Activated gamma-delta T cell treated with anti-CD3 and anti-CD28 coated beads, Interleukin-2, amount 50 U/mL, for 16 hours (primary cell): Measurements from ENCODE around the gene MAP3K8.

Source experiments
- DNase-seq: peaks from one replicate; pipeline ENCODE4 v3.0.0-alpha.2; 2020; ENCODE audit warnings: low read depth

The MAP3K8 gene

DNA sequence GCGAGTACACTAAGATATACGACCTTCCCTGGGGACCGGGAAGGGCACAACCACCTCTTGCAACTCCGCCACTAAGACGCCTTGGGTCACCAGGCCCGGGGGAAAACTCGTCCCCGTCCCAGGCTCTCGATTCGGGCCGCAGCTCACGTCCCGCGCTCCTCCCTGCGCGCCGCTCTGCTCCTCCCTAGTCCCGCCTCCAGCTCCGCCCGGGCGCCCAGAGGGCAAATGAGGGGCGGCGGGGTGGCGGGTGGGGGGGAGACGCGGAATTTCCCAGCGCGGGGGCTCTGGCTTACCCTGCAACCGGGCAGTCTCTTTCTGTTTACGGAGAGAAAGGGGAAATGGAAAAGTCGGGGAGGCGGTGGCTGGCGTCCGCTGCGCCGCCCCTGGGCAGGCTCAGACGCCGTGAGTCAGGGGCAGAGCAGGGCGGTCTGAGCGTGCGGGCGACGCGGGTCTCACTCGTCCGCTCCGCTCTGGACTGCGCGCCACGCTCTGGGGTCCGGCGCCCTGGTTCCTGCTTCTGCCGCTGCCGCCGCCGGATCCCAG, at the start of gene MAP3K8:
Gene MAP3K8, plus strand, starts transcription at position 455 of the 543 bp plus-strand sequence. CDS start 4,755 bp downstream, outside the sequence.
- DNase-seq = peak; percentile 83

DNA sequence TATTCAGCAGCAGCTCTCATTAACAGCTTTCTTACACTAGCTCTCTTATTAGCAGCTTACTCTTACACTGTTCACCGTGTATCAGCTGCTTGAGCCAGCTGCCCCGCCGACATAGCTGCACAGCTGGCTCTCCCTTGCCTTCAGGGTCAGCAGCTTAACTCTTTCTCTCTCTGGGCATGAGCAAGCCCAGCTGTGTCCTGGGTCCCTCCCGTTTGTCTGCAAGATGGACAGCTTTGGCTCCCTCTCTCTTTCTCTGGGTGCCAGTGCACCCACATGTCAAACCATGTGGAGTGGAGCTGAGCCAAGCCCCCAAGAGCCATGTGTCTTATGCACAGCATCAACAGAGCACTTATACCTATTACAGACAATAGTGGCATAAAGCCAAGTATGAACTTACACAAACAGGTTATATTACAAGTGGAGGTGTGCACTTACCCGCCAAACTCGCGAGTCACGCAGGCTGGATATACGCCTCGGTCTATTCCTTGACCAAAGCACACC, 49.2 kb upstream of the MAP3K8 start:
- no peak for DNase-seq

DNA sequence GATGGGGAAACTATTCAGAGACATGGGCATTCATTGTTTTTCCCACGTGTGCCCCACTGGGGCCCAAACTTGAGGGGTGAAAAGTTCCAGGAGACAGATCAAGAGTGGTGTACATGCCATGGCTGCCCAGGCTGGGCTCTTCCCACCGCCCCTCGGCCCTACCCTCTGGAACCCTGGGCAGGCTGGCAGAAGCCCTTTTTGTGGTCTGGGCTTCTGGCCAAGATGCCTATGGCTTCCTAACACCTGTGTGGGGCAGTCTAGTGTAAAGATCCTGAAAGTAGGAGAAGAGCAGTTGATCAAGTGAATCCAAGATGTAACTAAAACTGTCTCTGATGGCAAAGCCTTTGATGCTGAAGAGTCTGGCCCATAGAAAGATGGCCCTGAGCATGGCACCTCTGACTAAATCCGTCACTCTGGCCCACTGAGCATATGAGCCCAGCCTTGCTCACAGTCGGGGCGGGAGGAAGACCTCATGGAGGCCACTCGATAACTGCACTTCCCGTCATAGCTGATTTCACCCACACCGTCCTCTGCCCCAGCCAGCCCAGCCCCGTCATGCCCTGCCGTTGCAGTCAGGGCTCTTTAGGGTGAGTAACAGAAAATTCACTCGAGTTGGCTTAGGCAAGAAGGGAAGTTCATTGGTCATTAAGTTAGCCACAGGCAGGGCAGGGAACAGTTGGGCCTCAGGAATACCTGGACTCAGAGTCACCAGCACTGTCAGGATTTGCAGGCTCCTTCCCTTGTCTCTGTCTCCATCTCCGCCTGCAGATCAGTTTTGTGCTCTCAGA, 47.0 kb upstream of the MAP3K8 start:
- DNase-seq = no peak

DNA sequence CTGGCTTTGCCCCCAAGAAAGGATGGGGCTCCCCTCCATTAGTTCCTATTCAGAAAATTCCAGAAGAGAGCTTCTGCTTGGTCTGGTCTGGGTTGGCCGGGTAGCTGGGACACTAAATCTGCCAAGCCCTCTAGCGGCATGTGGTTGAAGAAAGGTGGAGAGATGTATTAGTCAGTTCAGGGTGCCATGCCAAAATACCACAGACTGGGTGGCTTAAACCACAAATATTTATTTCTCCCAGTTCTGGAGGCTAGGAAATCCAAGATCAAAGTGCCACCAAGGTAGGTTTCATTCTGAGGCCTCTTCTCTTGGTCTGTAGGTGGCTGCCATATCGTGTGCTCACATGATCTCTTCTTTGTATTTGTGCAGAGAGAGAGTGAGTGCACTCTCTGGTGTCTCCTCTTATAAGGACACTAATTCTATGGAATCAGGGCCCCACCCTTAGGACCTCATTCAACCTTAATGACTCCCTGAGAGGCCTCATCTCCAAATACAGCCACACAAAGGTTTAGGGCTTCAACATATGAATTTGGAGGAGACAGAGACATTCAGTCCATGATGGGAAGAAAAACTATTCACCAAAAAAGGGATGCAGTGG, 46.2 kb upstream of the MAP3K8 start:
- DNase-seq = no peak

DNA sequence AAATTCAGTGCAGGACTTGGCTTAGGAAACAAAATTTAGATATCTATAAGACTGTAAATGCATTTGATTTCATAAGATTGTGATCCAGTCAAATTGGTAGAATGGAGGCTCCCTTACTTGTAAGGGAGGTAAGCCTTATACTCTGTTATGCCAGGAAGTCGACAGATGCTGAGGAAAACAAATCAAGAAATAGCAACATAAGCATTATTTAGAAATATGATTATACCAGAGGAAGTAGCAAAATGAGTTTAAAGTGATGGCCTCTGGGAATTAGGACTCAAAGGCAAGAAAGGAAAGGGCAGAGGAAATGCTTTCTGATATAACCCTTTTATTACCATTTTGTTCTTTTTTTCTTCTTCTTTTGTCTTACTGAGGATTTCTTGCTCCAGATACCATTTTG, 44.4 kb upstream of the MAP3K8 start:
- DNase-seq = no peak

DNA sequence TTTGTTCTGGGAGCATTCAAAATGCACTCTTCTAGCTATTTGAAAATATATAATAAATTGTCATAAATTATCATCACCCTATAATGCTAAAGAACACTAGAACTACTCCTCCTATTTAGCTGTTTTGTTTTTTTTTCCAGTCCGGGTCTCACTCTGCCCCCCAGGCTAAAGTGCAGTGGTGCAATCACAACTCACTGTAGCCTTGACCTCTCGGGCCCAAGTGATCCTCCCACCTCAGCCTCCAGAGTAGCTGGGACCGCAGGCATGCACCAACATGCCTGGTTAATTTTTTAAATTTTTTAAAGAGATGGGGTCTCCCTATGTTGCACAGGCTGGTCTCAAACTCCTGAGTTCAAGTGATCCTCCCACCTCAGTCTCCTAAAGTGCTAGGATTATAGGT, 43.8 kb upstream of the MAP3K8 start:
- DNase-seq = no peak

DNA sequence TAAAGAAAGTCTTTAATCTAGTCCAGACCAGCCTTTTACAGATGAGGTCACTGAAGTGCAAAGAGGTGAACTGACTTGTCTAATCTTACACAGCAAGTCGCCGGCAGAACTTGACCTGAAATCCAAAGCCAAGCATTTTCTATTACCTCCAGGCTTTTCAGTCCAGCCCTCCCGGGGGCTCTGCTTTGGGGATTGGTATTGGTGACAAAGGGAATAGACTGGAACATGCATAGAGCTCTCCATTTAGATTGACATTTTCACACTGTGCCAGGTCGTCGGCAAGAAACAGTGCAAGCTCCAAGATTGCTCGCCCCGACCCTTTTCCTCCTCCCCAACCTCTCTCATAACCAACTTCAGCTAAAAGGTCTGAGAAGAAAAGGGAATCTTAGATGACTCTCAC, 42.7 kb upstream of the MAP3K8 start:
- no peak for DNase-seq

DNA sequence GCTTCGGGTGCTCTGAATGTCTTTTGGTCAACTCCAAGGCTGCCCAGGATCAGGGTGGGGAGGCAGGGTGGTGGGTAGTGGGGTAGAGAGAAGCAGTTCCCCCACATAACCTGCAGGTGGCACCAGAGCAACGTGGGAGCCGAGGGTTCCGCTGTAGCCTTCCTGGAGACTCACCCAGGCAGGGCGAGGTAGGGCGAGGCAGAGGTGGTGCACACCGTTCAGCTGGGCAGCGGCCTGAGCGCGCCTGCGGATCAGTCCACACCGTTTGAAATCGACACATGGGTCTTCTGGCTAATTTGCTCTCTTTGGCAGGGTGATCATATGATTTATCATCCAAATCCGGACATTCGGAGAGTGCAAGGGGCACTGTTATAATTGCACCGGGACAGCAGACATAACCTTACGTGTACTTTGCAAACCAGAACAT, 41.4 kb upstream of the MAP3K8 start:
- peak; percentile 64 for DNase-seq

DNA sequence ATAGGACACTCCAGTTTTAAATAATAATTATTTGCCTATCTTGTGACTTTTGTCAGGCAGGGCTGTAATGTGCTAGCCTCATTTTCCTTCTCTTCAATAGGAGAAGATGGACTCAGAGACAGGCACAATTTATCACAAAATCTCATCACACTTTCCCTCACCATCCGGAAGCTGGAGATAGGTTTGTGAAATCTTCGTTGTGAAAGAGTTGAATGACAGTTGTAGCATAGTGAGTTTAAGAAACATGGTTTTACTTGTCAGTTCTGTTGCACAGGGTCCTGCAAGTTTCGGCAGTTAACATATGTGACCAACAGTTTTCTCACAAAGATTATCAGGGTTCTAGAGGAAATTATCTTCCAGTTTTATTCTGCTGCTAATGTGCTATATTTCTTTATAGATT, 37.7 kb upstream of the MAP3K8 start:
- no peak for DNase-seq

DNA sequence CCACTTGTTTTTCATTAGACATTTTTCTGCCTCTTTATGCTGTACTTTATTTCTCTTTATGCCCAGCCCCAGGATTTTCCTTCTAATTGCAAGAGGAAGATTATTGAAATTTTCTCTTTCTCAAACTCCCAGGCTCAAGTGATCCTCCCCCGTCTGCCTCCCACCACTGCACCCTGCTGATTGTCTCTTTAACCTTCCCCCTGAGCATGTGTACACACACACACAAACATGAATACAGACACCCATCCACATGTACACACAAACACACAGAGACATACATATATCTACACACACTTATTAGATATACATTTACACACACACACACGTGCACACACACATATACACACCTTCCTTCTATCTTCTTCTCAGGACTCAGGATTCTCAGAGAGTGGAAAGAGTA, 37.3 kb upstream of the MAP3K8 start:
- DNase-seq = no peak

DNA sequence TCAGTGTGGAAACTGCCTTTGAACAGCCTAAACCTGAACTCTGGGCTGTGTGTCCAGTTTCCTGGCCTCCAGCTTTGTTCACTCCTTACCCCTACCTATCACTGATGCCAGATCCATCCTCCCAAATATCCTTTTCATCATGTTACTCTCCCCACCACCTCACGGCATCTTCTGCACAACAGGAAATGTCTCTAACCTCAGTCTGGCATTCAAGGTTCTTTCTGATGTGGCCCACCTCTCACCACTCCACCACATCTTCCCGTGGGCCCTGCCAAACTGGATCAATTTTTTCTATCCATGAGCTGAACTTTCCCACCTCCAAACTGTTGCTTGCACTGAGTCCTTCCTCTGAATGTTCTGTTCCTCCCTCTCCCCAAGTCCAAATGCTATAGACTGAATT, 35.8 kb upstream of the MAP3K8 start:
- DNase-seq = no peak

DNA sequence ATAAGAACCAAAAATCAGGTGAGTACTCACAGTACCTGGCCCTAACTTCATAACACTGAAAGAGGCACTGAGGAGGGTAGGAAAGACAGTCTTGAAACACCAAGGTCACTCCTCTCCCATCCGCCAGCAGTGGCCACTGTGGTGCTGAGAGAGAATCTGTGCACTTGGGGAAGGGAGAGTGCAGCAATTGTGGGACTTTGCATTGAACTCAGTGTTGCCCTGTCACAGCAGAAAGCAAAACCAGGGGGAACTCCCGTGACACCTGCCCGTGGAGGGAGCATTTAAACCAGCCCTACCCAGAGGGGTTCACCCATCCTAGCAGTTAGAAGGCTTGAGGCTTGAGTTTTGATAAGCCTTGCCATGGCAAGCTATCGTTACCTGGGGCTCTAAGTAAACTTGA, 35.2 kb upstream of the MAP3K8 start:
- DNase-seq = no peak

DNA sequence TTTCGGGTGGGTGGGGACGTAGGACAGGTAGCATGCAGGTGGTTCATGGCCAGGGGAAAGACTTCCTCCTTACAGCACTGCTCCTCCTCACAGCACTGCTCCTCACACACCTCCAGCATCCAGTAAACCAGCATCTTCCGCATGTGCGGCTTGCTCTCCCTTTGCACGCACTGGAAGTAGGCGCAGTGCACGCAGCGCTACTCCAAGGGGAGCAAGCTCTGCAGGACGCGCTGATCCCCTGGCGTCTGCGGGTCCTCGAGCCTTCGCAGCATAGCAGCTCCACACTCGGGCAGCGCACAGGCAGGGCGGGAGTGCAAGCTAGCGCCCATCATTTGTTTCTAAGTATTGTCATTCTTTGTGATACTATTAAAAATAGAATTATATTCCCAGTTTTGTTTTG, 30.5 kb upstream of the MAP3K8 start:
- no peak for DNase-seq

DNA sequence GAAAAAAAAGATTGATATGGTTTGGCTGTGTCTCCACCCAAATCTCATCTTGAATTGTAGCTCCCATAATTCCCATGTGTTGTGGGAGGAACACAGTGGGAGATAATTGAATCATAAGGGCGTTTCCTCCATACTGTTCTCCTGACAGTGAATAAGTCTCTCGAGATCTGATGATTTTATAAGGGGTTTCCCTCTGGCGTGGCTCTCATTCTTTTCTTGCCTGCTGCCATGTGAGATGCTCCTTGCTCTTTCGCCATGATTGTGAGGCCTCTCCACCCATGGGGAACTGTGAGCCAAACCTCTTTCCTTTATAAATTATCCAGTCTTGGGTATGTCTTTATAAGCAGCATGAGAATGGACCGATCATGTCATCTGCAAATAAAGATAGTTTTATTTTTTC, 29.4 kb upstream of the MAP3K8 start:
- no peak for DNase-seq

DNA sequence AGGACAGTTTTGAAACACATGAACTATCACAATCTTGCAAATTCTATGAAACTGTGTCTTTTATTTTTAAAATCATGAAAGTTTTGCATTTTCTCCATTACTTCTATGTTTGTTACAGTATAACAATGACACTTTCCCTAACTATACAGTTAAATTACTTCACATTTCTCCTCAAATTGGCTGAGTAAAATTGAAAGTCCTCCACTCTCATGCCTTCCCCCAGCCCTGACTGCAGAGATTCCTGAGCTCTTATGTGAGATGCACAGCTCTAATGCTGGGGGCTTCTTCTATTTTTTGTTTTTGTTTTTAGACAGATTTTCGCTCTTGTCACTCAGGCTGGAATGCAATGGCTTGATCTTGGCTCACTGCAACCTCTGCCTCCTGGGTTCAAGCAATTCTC, 22.7 kb upstream of the MAP3K8 start:
- no peak for DNase-seq

DNA sequence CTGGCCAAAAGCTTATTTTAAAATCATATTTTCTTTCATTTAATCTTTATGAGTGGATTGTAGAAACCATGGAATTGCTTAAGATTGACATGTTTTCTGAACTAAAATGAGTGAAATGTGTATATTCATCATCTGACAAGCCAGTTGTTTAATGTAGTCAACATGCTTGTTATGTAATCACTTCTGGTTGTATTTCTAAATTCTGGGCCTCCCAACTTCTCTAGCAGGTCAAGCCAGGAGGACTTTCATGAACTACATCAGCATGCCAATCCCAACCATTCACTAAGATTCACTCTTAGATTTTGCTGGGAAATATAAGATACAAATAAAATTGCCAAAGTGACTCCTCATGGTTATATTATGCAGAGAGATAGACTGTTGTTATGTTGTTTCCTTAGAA, 21.1 kb upstream of the MAP3K8 start:
- DNase-seq = no peak

DNA sequence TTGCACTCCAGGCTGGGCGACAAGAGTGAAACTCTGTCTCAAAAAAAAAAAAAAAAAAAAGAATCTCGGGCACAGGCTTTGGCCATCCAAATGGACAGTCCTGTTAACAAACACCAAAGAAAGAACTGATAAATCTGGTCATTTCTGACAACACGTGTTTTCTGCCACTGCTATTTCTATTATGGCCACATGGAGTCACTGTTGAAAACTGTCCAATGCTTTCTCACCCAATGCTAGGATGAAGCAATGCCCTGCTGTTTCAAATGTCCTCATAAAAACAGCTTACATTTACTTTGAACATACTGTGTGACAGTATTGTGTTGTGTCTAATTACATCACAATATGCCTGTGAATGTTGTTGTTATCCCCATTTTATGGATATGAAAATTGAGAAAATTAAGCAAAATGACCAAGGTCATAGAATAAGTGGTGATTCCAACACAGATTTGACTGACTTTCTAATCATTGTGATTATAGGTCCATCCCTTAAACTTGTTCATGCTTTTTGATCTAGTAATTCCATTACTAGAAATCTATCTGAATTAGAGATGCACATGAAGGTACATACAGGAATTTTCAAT, 19.9 kb upstream of the MAP3K8 start:
- DNase-seq = no peak

DNA sequence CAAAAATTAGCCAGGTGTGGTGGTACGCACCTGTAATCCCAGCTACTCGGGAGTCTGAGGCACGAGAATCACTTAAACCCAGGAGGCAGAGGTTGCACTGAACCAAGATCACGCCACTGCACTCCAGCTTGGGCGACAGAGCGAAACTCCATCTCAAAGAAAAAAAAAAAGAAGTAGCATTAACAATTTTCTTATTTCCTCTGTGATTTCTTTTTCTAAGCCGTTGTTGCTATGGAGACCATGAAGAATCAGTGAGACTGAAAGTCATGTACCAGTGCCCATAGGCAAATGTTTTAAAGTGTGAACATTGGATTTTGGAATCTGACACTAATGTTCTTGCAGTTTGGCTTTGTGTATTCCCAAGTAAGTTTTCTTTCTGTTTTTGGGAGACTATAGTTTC, 18.4 kb upstream of the MAP3K8 start:
- no peak for DNase-seq

DNA sequence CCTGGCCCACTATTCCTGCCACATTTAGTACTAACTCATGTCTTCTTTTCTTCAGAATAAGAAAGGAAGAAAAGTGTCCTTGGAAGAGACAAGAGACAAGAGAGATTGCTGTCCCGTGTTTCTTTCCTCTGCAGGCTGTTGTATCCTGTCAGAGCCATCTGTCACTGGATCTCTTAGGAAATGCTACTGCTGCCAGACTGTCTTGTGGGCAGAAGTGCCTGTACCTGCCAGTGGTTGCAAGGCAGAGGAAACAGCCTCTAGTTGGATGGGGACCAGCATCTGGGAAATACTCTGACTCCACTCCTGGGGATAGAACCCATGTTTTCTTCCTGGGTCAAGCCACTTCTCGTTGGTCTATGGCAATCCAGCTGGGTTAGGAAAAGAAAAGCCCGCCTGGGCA, 16.7 kb upstream of the MAP3K8 start:
- no peak for DNase-seq

DNA sequence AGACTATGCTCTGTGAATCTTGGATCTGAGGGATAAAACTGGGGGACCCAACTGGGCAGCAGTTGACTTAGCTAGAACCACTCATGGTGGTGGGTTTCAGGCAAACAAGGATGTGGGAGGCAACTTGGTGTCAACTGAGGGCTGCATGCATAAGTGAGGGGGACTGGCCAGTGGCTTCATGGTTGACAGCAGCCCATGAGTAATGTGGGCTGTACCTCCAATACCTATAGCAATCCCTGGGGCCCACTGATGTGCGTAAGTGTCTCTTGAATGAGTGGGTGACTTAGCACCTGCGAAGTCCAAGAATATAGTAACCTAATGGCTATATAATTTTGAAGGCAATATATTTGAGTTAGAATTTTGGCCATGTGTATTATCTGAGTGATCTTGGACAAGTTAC, 13.7 kb upstream of the MAP3K8 start:
- DNase-seq = no peak

DNA sequence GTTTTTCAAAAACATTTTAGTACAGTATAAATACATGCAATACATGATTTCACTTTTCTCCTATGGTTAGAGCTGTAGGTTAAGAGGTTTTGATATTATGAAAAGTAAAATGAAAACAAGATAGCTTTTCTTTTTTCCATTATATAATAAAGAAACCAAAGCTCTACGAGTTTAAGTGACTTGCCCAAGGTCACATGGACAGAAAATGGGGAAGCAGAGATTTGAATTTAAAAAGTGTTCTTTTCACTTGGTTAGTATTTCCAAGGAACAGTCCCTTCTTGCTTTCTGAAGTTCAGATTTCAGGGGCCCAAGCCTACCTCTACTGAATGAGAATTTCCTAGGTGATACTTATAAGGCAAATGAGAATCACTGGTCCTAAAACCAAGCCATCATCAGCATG, 13.2 kb upstream of the MAP3K8 start:
- no peak for DNase-seq

DNA sequence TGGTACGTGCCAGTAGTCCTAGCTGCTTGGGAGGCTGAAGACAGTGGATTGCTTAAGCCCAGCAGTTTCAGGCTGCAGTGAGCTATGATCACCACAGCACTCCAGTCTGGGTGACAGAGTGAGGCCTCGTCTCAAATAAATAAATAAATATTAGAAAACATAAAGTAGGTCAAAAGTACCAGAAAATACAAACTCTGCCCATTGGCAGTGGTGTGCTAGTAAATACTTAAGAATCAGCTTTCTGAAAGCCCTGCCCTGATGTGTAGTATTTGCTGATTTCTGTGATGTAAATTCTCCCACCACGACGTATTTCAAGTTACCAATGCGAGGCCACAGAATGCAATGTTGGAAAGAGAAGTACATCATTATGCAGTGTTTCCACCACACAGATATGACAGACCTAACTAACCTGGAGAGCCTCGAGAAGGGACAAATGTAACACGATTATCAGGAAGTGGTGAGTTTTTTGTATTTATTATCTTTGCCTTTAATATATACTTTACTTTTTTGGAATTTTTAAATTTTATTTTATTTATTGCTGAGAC, 11.8 kb upstream of the MAP3K8 start:
- DNase-seq = no peak
